ENCODE results near the gene AOPEP. TPM values are rescaled to one million over a fixed set of nuclear protein-coding genes. Genes with fewer than 3 reads are reported as not detected.

AOPEP gene
- total RNA-seq, 4 donors from 2014 or later: 18.8 to 81.0 (median 32.1) TPM

DNA sequence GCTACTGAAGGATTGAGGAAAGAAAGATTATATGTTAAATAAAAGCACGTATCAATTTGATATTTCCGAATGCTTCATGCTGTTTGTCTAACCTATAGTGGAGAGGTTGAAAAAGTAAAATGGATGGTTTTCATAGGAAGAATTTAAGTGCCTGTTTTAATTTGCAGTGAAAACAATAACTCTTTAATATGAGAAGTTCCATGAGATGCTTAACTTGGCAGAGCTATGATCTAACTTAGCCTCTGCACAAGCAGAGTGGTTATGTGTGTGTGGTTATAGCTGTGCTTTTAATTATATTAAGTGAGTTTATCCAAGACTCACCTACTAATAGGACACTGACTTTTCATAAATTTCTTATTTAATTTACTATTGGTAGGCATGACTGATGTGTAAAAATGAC, 57.4 kb downstream of the AOPEP start:
- TF ChIP-seq, protein P1, sequence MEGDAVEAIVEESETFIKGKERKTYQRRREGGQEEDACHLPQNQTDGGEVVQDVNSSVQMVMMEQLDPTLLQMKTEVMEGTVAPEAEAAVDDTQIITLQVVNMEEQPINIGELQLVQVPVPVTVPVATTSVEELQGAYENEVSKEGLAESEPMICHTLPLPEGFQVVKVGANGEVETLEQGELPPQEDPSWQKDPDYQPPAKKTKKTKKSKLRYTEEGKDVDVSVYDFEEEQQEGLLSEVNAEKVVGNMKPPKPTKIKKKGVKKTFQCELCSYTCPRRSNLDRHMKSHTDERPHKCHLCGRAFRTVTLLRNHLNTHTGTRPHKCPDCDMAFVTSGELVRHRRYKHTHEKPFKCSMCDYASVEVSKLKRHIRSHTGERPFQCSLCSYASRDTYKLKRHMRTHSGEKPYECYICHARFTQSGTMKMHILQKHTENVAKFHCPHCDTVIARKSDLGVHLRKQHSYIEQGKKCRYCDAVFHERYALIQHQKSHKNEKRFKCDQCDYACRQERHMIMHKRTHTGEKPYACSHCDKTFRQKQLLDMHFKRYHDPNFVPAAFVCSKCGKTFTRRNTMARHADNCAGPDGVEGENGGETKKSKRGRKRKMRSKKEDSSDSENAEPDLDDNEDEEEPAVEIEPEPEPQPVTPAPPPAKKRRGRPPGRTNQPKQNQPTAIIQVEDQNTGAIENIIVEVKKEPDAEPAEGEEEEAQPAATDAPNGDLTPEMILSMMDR (IDR thresholded peaks at IDR 0.05; ENCODE audit: low read depth): no peak

DNA sequence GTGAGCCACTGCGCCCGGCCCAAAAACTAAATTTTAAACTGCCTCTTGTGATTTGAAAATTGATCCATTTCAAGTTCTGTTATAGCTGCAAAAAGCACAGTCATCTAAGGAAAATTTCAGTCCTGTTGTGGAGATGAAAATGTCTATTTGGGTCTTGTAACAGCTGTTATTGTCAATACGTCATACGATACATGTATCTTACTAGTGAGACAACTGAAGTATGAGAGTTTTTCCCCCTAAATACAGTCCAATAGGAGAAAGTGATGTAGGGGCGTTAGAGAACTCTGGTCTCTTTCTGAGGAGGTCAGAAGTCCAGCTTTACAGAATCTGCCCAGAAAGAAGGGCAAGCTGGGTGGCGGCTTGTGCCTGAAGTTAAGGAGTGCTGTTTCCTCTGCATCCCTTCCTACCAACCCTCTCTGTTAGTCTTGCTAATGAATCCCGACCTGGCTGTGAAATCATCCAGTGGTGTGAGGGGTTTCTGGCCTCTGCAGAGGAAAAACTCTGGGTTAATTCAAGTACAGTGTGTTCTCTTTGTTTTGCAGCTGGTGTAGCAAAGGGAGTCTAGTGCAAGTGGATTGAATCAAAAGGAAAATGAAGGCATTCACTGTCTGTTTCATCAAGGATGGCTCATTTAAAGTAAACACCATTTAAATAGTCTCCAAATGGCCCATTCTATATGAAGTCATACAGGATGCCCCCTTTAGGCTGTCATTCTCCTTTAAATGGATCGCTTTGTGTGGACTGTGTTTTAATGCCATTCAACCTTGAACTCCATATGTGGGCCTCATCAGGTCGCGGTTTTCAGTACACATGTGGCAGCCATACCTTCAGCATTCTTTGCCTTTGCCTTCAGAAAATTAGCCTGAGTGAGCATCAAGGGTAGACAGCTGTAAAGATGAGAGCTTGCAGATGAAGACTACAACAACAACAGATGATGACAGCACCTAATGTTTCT, 59.0 kb downstream of the AOPEP start:
- TF ChIP-seq, protein P1 (IDR thresholded peaks at IDR 0.05; ENCODE audit: low read depth): no peak

DNA sequence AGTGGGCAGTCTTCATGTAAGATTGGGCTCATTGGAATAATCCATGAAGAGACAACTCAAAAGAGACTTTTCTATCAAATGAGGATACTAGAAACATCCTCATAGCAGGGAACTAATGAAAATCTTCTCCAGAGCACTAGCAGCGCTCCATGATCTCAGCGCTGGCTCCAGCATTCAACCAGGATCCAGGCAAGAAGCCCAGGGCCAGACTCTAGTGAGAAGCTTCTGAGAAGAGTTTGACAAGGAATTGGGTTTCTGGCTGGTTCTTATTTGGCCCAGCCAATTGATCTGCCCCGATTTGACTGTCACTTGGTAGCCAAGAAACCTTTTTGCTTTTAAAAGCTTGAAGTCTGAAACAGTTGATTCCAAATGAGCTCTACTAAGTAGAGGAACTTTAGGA, 60.1 kb downstream of the AOPEP start:
- TF ChIP-seq, protein P1 (IDR thresholded peaks at IDR 0.05; ENCODE audit: low read depth): no peak

DNA sequence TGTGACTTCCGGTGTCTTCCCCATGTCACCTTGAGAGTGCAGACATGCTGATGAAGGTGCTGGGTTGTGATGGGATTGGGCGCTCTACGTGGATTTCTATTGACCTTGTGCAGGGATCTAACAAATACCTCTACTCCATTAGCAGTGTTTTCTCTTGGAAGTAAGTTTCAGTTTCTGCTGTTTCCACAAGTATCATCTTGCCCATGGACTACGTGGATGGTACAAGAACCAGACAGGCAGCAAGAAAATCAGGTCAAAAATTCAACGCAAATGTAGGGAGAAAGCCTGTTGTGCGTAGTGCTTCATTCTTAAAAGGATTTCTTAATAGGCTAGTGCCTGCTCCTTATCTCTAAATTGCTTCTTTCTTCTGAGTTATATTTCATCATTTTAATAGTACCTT, 60.8 kb downstream of the AOPEP start:
- TF ChIP-seq, protein P1 (IDR thresholded peaks at IDR 0.05; ENCODE audit: low read depth): no peak

DNA sequence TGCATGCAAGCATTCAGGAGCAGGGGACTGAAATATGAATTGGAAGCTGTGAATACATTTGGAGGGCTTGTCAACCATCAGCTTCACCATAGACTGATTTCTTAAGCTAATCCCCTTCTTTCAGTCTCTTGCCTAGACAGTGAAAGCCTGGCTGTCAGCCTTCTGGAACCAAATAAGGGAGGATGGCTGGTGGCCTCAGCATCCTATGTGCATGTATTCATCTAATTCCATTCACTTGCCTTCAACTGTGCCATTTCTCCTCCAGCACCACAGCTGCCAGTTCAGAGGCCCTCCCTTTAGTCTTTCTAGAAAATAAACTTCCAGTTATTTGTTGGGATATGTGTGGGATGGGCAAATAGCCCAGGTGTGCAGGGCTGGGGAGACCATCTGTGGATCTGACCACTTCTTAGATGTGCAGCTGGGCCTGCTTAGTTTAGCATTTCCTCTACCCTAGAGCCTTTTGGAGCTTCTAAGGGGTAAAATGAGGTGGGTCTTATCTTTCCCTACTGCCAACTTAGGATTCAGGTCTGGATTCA, 62.1 kb downstream of the AOPEP start:
- TF ChIP-seq, protein P1 (IDR thresholded peaks at IDR 0.05; ENCODE audit: low read depth): no peak

DNA sequence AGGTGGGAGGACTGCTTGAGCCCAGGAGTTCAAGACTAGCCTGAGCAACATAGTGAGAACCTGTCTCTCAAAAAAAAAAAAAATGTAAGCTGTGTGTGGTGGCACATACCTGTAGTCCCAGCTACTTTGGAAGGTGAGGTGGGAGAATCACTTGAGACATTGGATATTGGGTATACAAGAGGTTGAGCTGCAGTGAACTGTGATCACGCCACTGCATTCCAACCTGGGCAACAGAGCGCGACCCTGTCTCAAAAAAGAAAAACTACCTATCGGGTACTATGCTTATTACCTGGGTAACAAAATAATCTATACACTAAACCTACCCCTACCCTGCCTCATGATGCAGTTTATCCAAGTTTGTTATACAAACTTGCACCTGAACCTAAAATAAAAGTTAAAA, 64.9 kb downstream of the AOPEP start:
- TF ChIP-seq, protein P1 (IDR thresholded peaks at IDR 0.05; ENCODE audit: low read depth): no peak

DNA sequence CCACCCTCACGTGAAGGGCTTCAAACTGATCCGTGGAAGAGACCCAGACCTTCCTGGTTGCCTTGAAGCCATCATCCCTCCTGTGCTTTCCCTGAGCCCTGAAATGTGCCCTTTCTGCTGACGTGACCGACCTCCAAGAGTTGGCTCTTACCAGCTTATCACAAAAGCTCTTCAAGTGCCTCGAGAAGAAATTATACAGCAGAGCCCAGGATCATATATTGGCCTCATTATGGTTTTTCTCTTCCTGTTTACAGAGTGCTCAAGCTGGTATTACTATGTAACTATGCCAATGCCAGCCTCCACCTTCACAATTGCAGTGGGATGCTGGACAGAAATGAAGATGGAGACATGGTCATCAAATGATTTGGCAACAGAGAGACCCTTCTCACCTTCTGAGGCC, 66.0 kb downstream of the AOPEP start:
- TF ChIP-seq, protein P1 (IDR thresholded peaks at IDR 0.05; ENCODE audit: low read depth): no peak
